Measurements from ENCODE around the gene ARRDC1. TPM values are rescaled to one million over a fixed set of nuclear protein-coding genes. Genes with fewer than 3 reads are reported as not detected.

The ARRDC1 gene
- polyA plus RNA-seq, 2 of the 4 experiments (the other 2 are of a cell fraction) = 20.7 to 22.5 TPM

GRCh38 chr9:137614631-137615386 lies 9.3 kb downstream of the ARRDC1 start:
- peaks cover 44% of the 10 kb centered on the region for H3K4me1 ChIP-seq
- FAIRE-seq (no peak), DNase-seq (ENCODE audit: low read depth in 1 of 2, low spot score in 1 of 2) (no peak), ATAC-seq (no peak)
- POLR2A ChIA-PET = interaction anchor here (1.1 to 1.9 kb wide), 2 partner anchors 9 to 24 kb away, joined by 3 to 5 read pairs; partner anchors contain the start of genes ARRDC1 and ZMYND19
- 94% methylated on average over 21 of the region's 25 CpGs for WGBS (ENCODE audit: missing lambda C conversion rate)
- CTCF ChIA-PET = interaction anchor here (1.0 kb wide), 1 partner anchor 56 kb away, joined by 3 read pairs; no protein-coding TSS in a partner anchor
- TF ChIP-seq NR3C1 (IDR thresholded peaks at IDR 0.05) = no peak
- TF ChIP-seq POLR2A (IDR thresholded peaks at IDR 0.05; ENCODE audit: low read length) = 0 out of 2 replicates have a peak, but pooled peaks have one; percentile 10
- H3K27ac ChIP-seq = no peak overlapping the region
- H3K9me3 ChIP-seq = no peaks in the 10 kb centered on the region
- no peak overlapping the region for H3K4me2 ChIP-seq
- no peak overlapping the region for H3K4me3 ChIP-seq

- Histone ChIP-seq H3K9me3 (no peaks in the 10 kb centered on the region), H3K4me1 (peaks cover 49% of the 10 kb centered on the region), H3K4me2 (no peak overlapping the region), H3K4me3 (no peak overlapping the region), H3K27ac (no peak overlapping the region)
- TF ChIP-seq HOXA7 (CRISPR knock-in tag; IDR thresholded peaks at IDR 0.05) = no peak
- TF ChIP-seq, protein P1, sequence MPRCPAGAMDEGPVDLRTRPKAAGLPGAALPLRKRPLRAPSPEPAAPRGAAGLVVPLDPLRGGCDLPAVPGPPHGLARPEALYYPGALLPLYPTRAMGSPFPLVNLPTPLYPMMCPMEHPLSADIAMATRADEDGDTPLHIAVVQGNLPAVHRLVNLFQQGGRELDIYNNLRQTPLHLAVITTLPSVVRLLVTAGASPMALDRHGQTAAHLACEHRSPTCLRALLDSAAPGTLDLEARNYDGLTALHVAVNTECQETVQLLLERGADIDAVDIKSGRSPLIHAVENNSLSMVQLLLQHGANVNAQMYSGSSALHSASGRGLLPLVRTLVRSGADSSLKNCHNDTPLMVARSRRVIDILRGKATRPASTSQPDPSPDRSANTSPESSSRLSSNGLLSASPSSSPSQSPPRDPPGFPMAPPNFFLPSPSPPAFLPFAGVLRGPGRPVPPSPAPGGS (IDR thresholded peaks at IDR 0.05) = no peak
- TF ChIP-seq MAZ (IDR thresholded peaks at IDR 0.05; ENCODE audit: borderline replicate concordance, low read depth, low read length) = no peak
- no peak for TF ChIP-seq ZSCAN20 (CRISPR knock-in tag; IDR thresholded peaks at IDR 0.05)
- TF ChIP-seq EP300 (IDR thresholded peaks at IDR 0.05) = no peak
- TF ChIP-seq FOXS1 (CRISPR knock-in tag; IDR thresholded peaks at IDR 0.05) = no peak
- TF ChIP-seq EHMT2 (IDR thresholded peaks at IDR 0.05; ENCODE audit: low read depth) = no peak
- no peak for TF ChIP-seq CTCF (IDR thresholded peaks at IDR 0.05)
- no peak for TF ChIP-seq RCOR1 (IDR thresholded peaks at IDR 0.05; ENCODE audit: low read depth, low read length)
- TF ChIP-seq FOSB (CRISPR knock-in tag; IDR thresholded peaks at IDR 0.05) = no peak
- no peak for TF ChIP-seq CEBPB (IDR thresholded peaks at IDR 0.05)
- TF ChIP-seq ATOH8 (CRISPR knock-in tag; IDR thresholded peaks at IDR 0.05; ENCODE audit: low read depth) = no peak
- TF ChIP-seq CBX2 (IDR thresholded peaks at IDR 0.05; ENCODE audit: borderline replicate concordance, low read depth) = no peak
- no peak for TF ChIP-seq ESRRA (IDR thresholded peaks at IDR 0.05; ENCODE audit: borderline replicate concordance, low read length)
- TF ChIP-seq ELK1 (IDR thresholded peaks at IDR 0.05; ENCODE audit: low read depth, low read length) = no peak
- DNase-seq (ENCODE audit: low read depth in 1 of 2, low spot score in 1 of 2) (no peak), ATAC-seq (no peak), FAIRE-seq (no peak)
- 96% methylated on average over 8 of the region's 19 CpGs for WGBS (ENCODE audit: missing lambda C conversion rate)
- CTCF ChIA-PET = no interaction called here
- POLR2A ChIA-PET = interaction anchor here (1.1 kb wide), 1 partner anchor 10 kb away, joined by 3 read pairs; the partner anchor contains the start of gene ARRDC1
Observed at GRCh38 chr9:137615387-137615871, 9.9 kb downstream of the ARRDC1 start.

All from A549 (cell line).